Duodenal mucosa (tissue), 2 donors: ENCODE data around the gene AFF2.

Experiments used
- H3K27ac ChIP-seq: one replicate; pipeline ENCODE4 v1.7.0; 2013; ENCODE audit warnings: low read depth, low read length
- H3K27me3 ChIP-seq, 2 donors: one replicate each; pipeline ENCODE4 v1.7.0; 2013; ENCODE audit warnings: low read length in 2 of 2, control low read depth in 1 of 2; ENCODE audit not compliant: insufficient read depth in 2 of 2, control insufficient read depth in 1 of 2
- H3K36me3 ChIP-seq, 2 donors: one replicate each; pipeline ENCODE4 v1.7.0; 2013; ENCODE audit warnings: low read length in 2 of 2, control low read depth in 1 of 2; ENCODE audit not compliant: insufficient read depth in 2 of 2, control insufficient read depth in 1 of 2
- H3K4me1 ChIP-seq, 2 donors: one replicate each; pipeline ENCODE4 v1.7.0; 2013; ENCODE audit warnings: low read length in 2 of 2, control low read depth in 1 of 2; ENCODE audit not compliant: insufficient read depth in 2 of 2, control insufficient read depth in 1 of 2
- H3K4me3 ChIP-seq, 2 donors: one replicate each; pipeline ENCODE4 v1.7.0; 2013; ENCODE audit warnings: low read length in 2 of 2, low read depth in 1 of 2
- H3K9ac ChIP-seq, 2 donors: one replicate each; pipeline ENCODE4 v1.7.0; 2013; ENCODE audit warnings: low read length in 2 of 2, low read depth in 1 of 2
- H3K9me3 ChIP-seq, 2 donors: one replicate each; pipeline ENCODE4 v1.7.0; 2013; ENCODE audit warnings: low read length in 2 of 2, control low read depth in 1 of 2; ENCODE audit not compliant: control insufficient read depth in 1 of 2

The AFF2 gene

DNA sequence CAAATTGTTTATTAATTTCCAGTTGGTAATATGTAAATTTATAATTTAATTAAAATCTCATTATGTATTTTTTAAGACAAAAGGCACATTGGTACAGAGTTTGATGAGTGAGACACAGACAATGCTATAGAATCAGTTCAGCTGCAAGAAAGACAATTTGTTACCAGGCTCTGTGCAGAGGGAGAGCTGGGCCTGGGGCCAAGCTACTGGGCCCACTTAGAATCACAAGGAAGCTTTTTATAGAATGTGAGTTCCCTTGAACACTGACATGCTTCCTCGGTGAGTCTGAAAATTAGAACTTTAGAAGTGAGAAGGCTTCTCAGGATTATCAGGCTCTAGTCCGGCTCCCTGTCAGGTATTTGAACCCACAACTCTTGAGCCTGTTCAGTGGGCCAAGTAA is 129.0 kb downstream of the AFF2 start:
- Histone ChIP-seq H3K27ac (no peak overlapping the region), H3K9ac (no peak overlapping the region), H3K4me1 (no peaks in the 10 kb centered on the region), H3K4me3 (no peak overlapping the region), H3K36me3 (no peaks in the 10 kb centered on the region), H3K27me3 (no peaks in the 10 kb centered on the region), H3K9me3 (no peaks in the 10 kb centered on the region)

DNA sequence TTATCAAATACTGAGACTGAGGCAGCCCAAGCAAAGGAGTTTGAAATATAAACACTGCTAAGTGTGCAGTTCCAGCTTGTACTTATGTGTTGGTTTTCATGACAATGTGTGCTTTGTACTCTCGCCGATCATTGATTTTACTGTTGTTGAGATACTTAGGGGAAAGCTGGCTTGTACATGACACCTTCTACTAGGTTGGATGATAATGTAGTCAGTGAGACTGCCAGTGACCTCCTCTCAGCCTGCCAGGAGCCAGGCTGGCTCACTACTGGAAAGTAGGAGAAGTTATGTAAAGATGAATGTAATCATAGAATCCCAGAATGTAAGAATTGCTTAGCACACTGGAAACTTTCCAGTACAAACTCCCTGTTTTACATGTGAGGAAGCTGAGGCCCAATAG is 132.0 kb downstream of the AFF2 start:
- Histone ChIP-seq H3K4me1 (no peaks in the 10 kb centered on the region), H3K27ac (no peak overlapping the region), H3K4me3 (no peak overlapping the region), H3K27me3 (no peaks in the 10 kb centered on the region), H3K36me3 (no peaks in the 10 kb centered on the region), H3K9me3 (no peaks in the 10 kb centered on the region), H3K9ac (no peak overlapping the region)

DNA sequence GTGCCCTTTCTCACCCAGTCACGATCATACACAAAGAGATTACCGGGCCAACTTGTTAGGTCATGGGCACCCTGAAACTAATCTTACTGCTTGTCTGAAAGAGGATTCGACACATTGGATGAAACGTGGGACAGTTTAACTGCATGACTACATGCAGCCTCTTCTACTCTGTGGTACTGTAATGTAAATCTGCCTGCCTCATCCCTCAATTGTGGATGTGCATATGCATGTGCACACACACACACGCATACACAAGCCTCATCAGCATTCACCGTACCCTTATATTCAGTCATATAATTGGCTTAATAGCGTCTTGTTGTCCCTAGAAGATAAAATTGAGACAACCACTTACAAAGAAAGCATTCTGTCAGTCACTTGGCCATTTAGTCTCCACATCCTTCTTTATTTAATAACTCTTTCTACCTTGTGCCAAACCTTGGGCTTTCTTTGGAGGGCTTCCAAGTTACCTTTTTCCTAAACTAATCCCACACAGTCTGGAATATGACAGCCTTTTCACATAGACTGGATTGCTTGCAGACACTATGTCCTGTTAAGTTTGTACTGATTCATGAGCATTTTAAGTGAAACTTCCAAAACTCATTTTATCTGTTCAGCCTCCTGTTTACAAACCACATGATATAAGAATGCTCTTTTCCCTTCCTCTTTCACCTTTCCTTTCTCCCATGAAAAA is 132.9 kb downstream of the AFF2 start:
- Histone ChIP-seq H3K27me3 (no peaks in the 10 kb centered on the region), H3K4me3 (no peak overlapping the region), H3K4me1 (no peaks in the 10 kb centered on the region), H3K27ac (no peak overlapping the region), H3K9me3 (no peaks in the 10 kb centered on the region), H3K9ac (no peak overlapping the region), H3K36me3 (no peaks in the 10 kb centered on the region)

DNA sequence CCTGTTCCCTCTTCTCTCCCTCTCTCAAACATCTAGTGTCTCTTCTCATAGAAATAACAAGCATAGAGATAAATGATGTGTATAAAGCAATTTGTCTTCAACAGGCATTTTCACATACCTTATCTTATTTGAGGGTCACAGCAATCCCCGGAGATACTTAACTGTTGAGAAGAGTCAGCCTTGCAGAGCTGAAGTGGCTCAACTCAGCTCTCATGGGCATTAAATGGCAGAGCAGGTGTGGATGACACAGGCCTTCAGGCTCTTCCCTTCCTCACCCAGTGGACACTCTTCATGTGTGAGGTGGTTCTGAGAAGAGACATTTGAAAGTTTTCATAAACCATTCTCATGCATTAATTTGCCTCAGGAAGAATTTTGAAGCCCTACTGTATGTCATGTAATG is 134.2 kb downstream of the AFF2 start:
- H3K4me3 ChIP-seq = no peak overlapping the region
- H3K9ac ChIP-seq = no peak overlapping the region
- no peaks in the 10 kb centered on the region for H3K36me3 ChIP-seq
- no peak overlapping the region for H3K27ac ChIP-seq
- no peaks in the 10 kb centered on the region for H3K27me3 ChIP-seq
- H3K4me1 ChIP-seq = no peaks in the 10 kb centered on the region
- no peaks in the 10 kb centered on the region for H3K9me3 ChIP-seq

DNA sequence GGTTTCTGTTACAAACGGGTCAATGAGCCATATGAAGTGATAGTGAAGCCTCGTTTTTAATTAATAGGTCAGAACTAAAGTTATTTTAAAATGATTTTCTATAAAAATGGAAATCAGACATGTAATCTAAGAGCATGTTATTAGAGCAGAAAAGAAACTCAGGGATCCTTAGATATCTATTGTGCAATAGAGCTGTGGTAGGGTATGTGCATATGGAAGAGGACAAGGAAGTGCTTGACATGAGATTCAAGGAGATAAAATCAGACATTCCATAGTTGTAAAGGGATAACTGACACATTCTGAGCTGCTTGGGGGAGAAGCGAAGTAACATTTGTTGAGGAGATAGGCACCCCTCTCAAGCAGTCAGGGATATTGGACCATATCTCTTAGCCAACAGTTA is 143.0 kb downstream of the AFF2 start:
- H3K4me3 ChIP-seq = no peak overlapping the region
- no peak overlapping the region for H3K27ac ChIP-seq
- no peaks in the 10 kb centered on the region for H3K27me3 ChIP-seq
- no peaks in the 10 kb centered on the region for H3K36me3 ChIP-seq
- no peak overlapping the region for H3K9ac ChIP-seq
- H3K4me1 ChIP-seq = no peaks in the 10 kb centered on the region
- H3K9me3 ChIP-seq = no peaks in the 10 kb centered on the region

DNA sequence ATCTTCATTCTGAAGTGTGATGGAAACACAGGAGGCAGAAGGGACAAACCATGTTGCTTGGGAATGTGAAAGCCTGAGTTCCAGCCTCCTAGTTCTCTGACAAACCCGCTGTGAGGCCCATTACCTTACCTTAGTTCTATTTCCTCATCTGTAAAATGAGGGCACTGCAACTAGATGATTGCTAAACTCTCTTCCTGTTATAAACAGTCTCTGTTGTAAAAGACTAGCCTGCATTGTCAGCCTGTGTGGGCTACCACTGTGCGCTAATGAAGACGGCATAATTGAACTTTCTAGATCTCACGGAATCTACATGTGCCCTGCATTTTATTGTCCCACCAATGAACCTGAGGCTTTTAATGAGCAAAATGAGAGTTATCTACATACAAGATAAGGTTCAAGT is 147.2 kb downstream of the AFF2 start:
- H3K27ac ChIP-seq = no peak overlapping the region
- no peaks in the 10 kb centered on the region for H3K36me3 ChIP-seq
- no peaks in the 10 kb centered on the region for H3K27me3 ChIP-seq
- H3K4me1 ChIP-seq = no peaks in the 10 kb centered on the region
- no peak overlapping the region for H3K9ac ChIP-seq
- H3K9me3 ChIP-seq = no peaks in the 10 kb centered on the region
- H3K4me3 ChIP-seq = no peak overlapping the region

DNA sequence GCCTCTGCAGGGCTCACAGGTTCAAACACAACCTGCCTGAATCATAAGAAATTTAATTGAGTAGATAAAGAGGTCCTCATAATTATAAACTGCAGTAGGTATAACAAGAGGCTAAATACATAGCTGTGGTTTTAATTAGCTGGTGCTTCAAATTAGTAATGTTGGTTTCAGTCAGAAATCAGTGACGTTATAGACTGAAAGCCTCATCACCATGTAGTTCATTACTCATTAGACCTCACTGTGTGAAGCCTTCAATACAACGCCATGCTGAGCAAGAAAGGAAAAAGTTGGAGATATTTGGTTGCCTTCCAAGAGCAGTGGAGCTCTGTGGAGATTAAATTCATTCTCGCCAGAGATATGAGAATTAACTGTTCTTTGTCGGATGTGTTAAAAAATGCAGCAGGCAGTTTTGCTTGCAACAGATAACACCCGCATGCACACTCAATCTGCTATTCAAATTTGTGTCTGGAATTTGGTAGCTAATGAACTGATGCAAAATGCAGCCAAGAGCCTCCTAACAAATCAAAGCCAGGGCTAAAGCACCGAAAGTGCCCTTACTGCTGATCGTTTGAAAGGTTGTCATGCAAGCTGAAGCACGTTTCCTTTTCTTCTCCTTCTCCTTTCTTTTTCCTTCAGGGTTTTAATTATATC is 148.9 kb downstream of the AFF2 start:
- H3K4me1 ChIP-seq = no peaks in the 10 kb centered on the region
- H3K9ac ChIP-seq = no peak overlapping the region
- no peaks in the 10 kb centered on the region for H3K9me3 ChIP-seq
- H3K27ac ChIP-seq = no peak overlapping the region
- H3K27me3 ChIP-seq = no peaks in the 10 kb centered on the region
- no peaks in the 10 kb centered on the region for H3K36me3 ChIP-seq
- H3K4me3 ChIP-seq = no peak overlapping the region

DNA sequence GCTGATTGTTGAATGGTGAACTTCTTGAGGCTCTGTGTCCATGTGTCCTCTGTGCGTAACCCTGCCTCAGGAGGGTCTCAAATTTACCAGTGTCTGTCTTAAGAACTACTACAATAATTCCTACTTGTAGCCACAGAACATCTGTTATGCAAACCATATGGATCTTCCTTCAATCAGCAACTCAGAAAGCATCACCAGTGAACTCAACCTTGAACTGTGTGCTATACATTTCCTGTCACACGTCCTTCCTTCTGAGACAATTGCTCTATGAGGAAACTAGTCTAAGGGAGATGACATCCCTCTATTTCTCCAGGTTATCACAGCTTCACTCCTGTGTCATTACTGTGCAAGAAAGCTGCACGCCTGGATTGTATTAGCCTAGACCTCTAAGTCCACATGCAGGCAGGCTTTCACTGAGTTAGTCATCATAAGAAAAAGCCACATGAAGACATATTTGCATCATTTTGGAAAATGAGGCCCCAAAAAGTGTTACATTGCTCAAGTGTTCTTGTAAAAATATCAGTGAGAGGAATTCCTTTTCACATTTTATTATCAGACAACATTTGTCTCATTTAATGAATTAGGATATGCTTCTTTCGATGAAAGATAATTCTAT is 157.8 kb downstream of the AFF2 start:
- Histone ChIP-seq H3K4me1 (no peaks in the 10 kb centered on the region), H3K9me3 (no peaks in the 10 kb centered on the region), H3K36me3 (no peaks in the 10 kb centered on the region), H3K9ac (no peak overlapping the region), H3K4me3 (no peak overlapping the region), H3K27ac (no peak overlapping the region), H3K27me3 (no peaks in the 10 kb centered on the region)

DNA sequence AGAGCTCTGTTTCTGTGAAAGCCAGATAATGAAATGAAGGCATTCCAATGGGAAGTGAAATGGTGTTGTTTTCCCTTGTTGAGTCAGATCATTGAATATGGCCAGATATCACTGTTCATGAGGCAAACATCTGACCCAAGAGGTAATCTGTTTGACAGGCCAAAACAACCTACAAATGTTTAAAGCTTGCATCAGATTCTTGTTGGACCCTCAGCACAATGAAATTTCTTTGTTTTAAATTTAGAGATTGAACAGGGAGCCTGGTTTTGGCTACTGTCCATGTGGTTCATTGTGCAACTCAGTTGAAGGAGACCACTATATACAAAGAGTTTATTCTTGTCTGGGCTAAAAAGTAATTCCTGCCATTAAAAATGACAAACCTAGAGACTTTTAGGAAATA is 159.1 kb downstream of the AFF2 start:
- Histone ChIP-seq H3K9ac (no peak overlapping the region), H3K4me1 (no peaks in the 10 kb centered on the region), H3K36me3 (no peaks in the 10 kb centered on the region), H3K4me3 (no peak overlapping the region), H3K27ac (no peak overlapping the region), H3K27me3 (no peaks in the 10 kb centered on the region), H3K9me3 (no peaks in the 10 kb centered on the region)

DNA sequence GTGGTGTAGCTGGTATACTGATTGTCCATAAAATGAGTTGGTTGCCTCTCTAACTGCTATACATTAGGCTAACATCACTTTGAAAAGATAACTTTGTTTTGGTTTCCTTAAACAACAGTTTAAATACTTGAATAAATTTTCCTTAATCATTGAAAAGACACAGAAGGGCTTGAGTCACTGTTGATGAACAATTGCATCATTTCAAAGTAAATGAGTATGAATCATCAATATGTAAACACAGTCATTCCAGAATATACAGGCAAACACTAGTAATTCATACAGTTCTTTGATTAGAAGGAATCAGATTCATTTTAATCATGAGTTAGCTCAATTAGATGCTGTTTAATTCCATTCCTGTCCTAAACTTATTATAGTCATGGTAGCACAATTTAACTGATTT is 160.6 kb downstream of the AFF2 start:
- H3K27ac ChIP-seq = no peak overlapping the region
- H3K36me3 ChIP-seq = no peaks in the 10 kb centered on the region
- no peak overlapping the region for H3K9ac ChIP-seq
- no peaks in the 10 kb centered on the region for H3K9me3 ChIP-seq
- H3K4me1 ChIP-seq = no peaks in the 10 kb centered on the region
- H3K4me3 ChIP-seq = no peak overlapping the region
- no peaks in the 10 kb centered on the region for H3K27me3 ChIP-seq
